H1 (cell line): ENCODE data around the gene STX18.

Experiments
- CBX5 ChIP-seq: fragments of 300-800, 300-1000 bp; sonication (generic); IDR thresholded peaks from 2 replicates; pipeline ENCODE4 v1.7.1; 2016; ENCODE audit warnings: antibody characterized with exemption, low read length, low read depth
- CTCF ChIP-seq, 3 experiments: IDR thresholded peaks; 1 replicate in 2 of 3; 2 replicates in 1 of 3; pipeline versions ENCODE4 v1.5.1 to v1.6.1; 2011; ENCODE audit warnings: low read length in 3 of 3, mild to moderate bottlenecking in 3 of 3, inconsistent platforms in 2 of 3, low read depth in 1 of 3, moderate library complexity in 1 of 3; ENCODE audit not compliant: insufficient read depth in 1 of 3; ENCODE audit errors: control extremely low read depth in 1 of 3
- EP300 ChIP-seq, 2 experiments: IDR thresholded peaks; 1 replicate in 1 of 2; 2 replicates in 1 of 2; pipeline ENCODE4 v1.6.1; 2011 to 2012; ENCODE audit warnings: low read depth in 2 of 2, low read length in 2 of 2, mild to moderate bottlenecking in 2 of 2, borderline replicate concordance in 1 of 2, inconsistent platforms in 1 of 2, moderate library complexity in 1 of 2
- JUN ChIP-seq: IDR thresholded peaks from 2 replicates; pipeline ENCODE4 v1.6.1; 2011; ENCODE audit warnings: low read depth, mild to moderate bottlenecking, improper control_type of control experiment, low read length
- SP4 ChIP-seq: IDR thresholded peaks from 2 replicates; pipeline ENCODE4 v1.6.1; 2012; ENCODE audit warnings: low read length, inconsistent platforms
- SRF ChIP-seq: IDR thresholded peaks from 2 replicates; pipeline ENCODE4 v1.6.1; 2011; ENCODE audit warnings: mild to moderate bottlenecking, low read depth, low read length, moderate library complexity

- TF ChIP-seq CTCF (IDR thresholded peaks at IDR 0.05; ENCODE audit: control extremely low read depth in 1 of 3, insufficient read depth in 1 of 3, low read depth in 1 of 3, low read length in 3 of 3) (no peak), SRF (no peak), CBX5 (no peak), SP4 (no peak), JUN (no peak), EP300 (IDR thresholded peaks at IDR 0.05; ENCODE audit: borderline replicate concordance in 1 of 2, low read depth in 2 of 2, low read length in 2 of 2) (no peak)
Observed at GRCh38 chr4:4413373-4413725, 128.5 kb downstream of the STX18 start.
